ENCODE data around the gene TUBA3C.
"Not testable (repeated sequence)": the region's sequence is repeated elsewhere in the genome, so short reads cannot be mapped to it uniquely, and the experiment has no call there.

TUBA3C gene

DNA sequence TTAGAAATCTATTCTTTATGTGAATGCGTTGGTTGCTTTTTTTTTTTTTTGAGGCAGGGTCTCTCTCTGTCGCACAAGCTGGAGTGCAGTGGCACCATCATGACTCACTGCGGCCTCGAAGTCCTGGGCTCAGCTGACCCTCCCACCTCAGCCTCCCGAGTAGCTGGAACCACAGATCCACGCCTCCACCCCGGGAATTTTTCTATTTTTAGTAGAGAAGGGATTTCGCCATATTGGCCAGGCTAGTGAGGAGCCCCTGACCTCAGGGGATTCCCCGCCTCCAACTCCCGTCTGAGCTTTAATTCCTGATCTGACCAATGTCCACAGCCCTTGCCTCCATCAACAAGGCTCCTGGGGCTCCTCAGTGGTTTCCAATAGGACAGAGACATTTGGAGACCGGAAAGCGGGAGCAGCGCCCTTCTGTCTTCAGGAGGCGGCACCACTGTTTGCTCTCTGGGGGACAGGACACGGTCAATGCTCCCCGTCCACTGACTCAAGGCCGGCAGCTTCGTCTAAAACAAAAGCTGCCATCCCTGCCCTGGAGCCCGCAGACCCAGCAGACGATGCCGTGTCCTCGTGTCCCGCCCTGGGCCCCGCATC is 503 bp downstream of the TUBA3C start:
- WGBS, 2 experiments, result 87% methylated on average over 24 of the region's 24 CpGs
- no peaks in the 10 kb centered on the region for H3K4me1 ChIP-seq (ENCODE audit: control insufficient read depth, insufficient read depth, low read length)

DNA sequence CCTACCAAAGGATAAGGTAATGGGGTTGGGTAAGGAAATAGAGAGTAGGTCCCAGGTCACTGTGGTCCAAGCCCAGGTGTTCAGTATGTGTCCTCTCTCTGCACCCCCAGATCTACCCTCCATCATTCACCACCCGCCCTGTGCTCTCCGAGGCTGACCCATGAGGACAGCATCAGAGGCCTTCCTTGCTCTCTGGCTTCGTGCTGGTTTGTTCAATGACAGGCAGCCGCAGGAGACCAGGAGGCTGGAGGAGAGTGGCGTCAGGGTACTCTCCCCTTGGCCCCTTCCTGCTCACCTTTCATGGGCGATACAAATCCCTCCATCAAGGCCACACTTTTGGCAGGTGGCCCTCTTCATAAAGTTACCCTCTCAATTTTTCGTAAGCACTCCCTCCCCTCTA is 1.7 kb downstream of the TUBA3C start:
- Histone ChIP-seq H3K36me3 (ENCODE audit: control insufficient read depth, insufficient read depth, low read length) (no peaks in the 10 kb centered on the region), H3K27ac (ENCODE audit: insufficient read depth, low read depth, low read length, poor library complexity, severe bottlenecking) (no peak overlapping the region), H3K27me3 (ENCODE audit: control insufficient read depth, insufficient read depth, low read length, poor library complexity, severe bottlenecking) (no peaks in the 10 kb centered on the region), H3K4me1 (ENCODE audit: control insufficient read depth, insufficient read depth, low read length) (no peaks in the 10 kb centered on the region), H3K9me3 (ENCODE audit: control insufficient read depth, low read length) (peaks cover 21% of the 10 kb centered on the region), H3K4me3 (ENCODE audit: insufficient read depth, low read depth, low read length) (no peak overlapping the region)
- WGBS, 2 experiments, result 78% methylated on average over 7 of the region's 7 CpGs

More for the DNA sequence above, 503 bp downstream of the TUBA3C start:
- no peaks in the 10 kb centered on the region for H3K36me3 ChIP-seq (ENCODE audit: control insufficient read depth, insufficient read depth, low read length)
- peaks cover 30% of the 10 kb centered on the region for H3K9me3 ChIP-seq (ENCODE audit: control insufficient read depth, low read length)
- no peak overlapping the region for H3K4me3 ChIP-seq (ENCODE audit: insufficient read depth, low read depth, low read length)
- no peaks in the 10 kb centered on the region for H3K27me3 ChIP-seq (ENCODE audit: control insufficient read depth, insufficient read depth, low read length, poor library complexity, severe bottlenecking)
- no peak overlapping the region for H3K27ac ChIP-seq (ENCODE audit: insufficient read depth, low read depth, low read length, poor library complexity, severe bottlenecking)

DNA sequence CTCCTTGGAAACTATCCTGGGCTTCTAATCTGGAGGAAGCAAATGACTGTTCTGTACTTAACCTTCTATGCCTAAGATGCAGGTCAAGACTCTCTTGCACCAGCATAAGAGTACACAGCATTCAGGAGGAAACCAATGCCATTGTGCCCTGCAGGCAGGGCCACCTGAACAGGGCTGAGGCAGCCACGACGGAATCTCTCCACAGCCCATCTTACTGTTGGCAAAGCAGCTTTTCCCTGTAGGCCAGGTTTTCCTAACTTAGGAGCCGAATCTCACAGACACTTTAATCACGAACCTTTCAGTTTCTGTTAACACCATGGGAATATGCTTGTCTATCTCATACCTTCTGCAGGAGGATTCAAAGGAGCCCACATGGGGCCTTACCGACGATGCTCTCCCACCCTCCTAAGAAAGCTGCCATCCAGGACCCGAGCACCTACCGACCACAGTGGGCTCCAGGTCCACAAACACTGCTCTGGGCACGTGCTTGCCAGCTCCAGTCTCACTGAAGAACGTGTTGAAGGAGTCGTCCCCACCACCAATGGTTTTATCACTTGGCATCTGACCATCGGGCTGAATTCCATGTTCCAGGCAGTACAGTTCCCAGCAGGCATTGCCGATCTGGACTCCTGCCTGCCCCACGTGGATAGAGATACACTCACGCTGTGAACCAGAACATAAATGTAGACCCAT is 2.6 kb downstream of the TUBA3C start:
- H3K4me1 ChIP-seq (ENCODE audit: control insufficient read depth, insufficient read depth, low read length), result no peaks in the 10 kb centered on the region
- no peak overlapping the region for H3K4me3 ChIP-seq (ENCODE audit: insufficient read depth, low read depth, low read length)
- H3K9me3 ChIP-seq (ENCODE audit: control insufficient read depth, low read length), result peaks cover 20% of the 10 kb centered on the region
- WGBS, 2 experiments, result 71 to 73% methylated on average over 15 of the region's 15 CpGs
- H3K36me3 ChIP-seq (ENCODE audit: control insufficient read depth, insufficient read depth, low read length), result no peaks in the 10 kb centered on the region
- no peak overlapping the region for H3K27ac ChIP-seq (ENCODE audit: insufficient read depth, low read depth, low read length, poor library complexity, severe bottlenecking)
- H3K27me3 ChIP-seq (ENCODE audit: control insufficient read depth, insufficient read depth, low read length, poor library complexity, severe bottlenecking), result no peaks in the 10 kb centered on the region

DNA sequence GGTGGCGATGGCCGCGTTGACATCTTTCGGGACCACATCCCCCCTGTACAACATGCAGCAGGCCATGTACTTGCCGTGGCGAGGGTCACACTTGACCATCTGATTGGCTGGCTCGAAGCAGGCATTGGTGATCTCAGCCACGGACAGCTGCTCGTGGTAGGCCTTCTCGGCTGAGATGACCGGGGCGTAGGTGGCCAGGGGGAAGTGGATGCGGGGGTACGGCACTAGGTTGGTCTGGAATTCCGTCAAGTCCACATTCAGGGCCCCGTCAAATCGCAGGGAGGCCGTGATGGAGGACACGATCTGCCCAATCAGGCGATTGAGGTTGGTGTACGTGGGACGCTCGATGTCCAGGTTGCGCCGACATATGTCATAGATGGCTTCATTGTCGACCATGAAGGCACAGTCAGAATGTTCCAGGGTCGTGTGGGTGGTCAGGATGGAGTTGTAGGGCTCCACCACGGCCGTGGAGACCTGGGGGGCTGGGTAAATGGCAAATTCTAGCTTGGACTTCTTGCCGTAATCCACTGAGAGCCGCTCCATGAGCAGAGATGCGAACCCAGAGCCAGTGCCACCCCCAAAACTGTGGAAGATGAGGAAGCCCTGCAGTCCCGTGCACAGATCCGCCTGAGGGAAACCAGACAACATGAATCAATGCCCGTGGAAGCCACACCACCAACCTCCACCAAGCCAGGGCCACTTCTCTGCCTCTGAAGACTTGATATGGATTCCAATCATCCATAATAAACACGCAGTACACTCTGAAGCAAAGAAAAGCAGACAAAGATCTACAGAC is 4.4 kb downstream of the TUBA3C start:
- not testable (repeated sequence) for H3K4me3 ChIP-seq (ENCODE audit: insufficient read depth, low read depth, low read length); H3K27me3 ChIP-seq (ENCODE audit: control insufficient read depth, insufficient read depth, low read length, poor library complexity, severe bottlenecking); H3K4me1 ChIP-seq (ENCODE audit: control insufficient read depth, insufficient read depth, low read length); H3K27ac ChIP-seq (ENCODE audit: insufficient read depth, low read depth, low read length, poor library complexity, severe bottlenecking); H3K36me3 ChIP-seq (ENCODE audit: control insufficient read depth, insufficient read depth, low read length)
- peaks cover 19% of the 10 kb centered on the region for H3K9me3 ChIP-seq (ENCODE audit: control insufficient read depth, low read length)
- WGBS, 2 experiments, result 81 to 86% methylated on average over 32 to 36 of the region's 36 CpGs

DNA sequence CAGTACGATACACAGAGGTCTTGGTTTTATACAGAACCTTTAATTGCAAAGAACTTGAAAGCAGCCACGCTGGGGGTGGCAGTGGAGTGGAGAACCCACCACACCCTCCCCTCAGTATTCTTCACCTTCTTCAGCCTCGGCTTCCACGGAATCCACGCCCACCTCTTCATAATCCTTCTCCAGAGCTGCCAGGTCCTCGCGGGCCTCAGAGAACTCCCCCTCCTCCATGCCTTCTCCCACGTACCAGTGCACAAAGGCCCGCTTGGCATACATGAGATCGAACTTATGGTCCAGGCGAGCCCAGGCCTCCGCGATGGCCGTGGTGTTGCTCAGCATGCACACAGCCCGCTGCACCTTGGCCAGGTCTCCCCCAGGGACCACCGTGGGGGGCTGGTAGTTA is 7.9 kb downstream of the TUBA3C start:
- H3K36me3 ChIP-seq (ENCODE audit: control insufficient read depth, insufficient read depth, low read length), result no peaks in the 10 kb centered on the region
- WGBS, 2 experiments, result 76 to 82% methylated on average over 16 of the region's 16 CpGs
- H3K27ac ChIP-seq (ENCODE audit: insufficient read depth, low read depth, low read length, poor library complexity, severe bottlenecking), result no peak overlapping the region
- no peaks in the 10 kb centered on the region for H3K27me3 ChIP-seq (ENCODE audit: control insufficient read depth, insufficient read depth, low read length, poor library complexity, severe bottlenecking)
- H3K9me3 ChIP-seq (ENCODE audit: control insufficient read depth, low read length), result peaks cover 9% of the 10 kb centered on the region
- H3K4me3 ChIP-seq (ENCODE audit: insufficient read depth, low read depth, low read length), result no peak overlapping the region
- no peaks in the 10 kb centered on the region for H3K4me1 ChIP-seq (ENCODE audit: control insufficient read depth, insufficient read depth, low read length)

DNA sequence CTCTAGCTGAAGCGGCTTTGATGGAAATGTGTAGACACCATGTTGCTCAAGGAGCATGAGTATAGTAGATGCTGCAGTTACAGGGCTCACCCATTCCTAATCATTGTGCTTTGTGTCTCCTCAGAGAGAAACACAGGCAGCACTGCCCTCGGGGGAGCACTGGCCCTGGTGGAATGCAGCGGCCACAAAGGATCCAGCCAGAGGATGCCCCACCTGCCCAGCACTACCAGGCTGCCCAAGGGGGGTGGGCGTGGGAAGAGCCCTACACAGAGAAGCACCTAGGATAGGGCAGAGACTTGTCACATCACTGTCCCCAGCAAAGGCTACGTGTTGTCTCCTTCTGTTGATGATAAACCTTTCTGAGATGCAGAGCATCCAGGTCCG is 9.0 kb downstream of the TUBA3C start:
- Histone ChIP-seq H3K4me1 (ENCODE audit: control insufficient read depth, insufficient read depth, low read length) (no peaks in the 10 kb centered on the region), H3K36me3 (ENCODE audit: control insufficient read depth, insufficient read depth, low read length) (no peaks in the 10 kb centered on the region), H3K9me3 (ENCODE audit: control insufficient read depth, low read length) (peaks cover 9% of the 10 kb centered on the region), H3K27me3 (ENCODE audit: control insufficient read depth, insufficient read depth, low read length, poor library complexity, severe bottlenecking) (no peaks in the 10 kb centered on the region), H3K27ac (ENCODE audit: insufficient read depth, low read depth, low read length, poor library complexity, severe bottlenecking) (no peak overlapping the region), H3K4me3 (ENCODE audit: insufficient read depth, low read depth, low read length) (no peak overlapping the region)
- 63 to 70% methylated on average over 6 of the region's 6 CpGs for WGBS, 2 experiments

DNA sequence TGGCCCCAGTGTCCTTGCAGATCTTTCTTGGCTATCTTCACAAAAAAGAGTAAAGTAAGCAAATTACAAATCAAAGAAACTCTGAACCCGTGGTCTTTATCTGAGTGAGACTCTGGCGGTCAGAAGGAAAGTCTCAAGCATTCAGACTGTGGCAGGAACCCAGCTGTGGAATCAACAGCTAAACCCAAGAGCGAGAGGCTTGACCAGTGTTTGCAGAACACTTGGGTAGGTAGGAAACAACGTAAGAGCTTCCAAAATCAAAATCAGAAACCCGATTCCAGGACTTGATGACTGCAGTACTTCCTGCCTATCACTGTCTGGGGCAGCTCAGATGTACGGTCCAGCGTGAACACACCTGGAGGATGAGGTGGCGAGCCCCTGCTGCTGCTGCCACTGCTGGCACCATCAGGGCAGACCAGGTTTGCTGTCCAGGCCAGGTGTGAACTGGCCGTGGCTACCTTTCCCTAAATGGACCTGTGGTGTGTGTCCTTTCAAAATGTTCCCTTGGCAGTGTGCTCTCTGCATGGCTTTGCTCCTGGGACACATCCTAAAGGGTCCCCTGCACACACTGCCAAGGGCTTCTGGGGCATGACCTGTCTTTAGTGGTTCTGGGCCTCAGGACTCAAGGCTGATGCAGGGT is 9.5 kb downstream of the TUBA3C start:
- H3K36me3 ChIP-seq (ENCODE audit: control insufficient read depth, insufficient read depth, low read length), result no peaks in the 10 kb centered on the region
- no peak overlapping the region for H3K4me3 ChIP-seq (ENCODE audit: insufficient read depth, low read depth, low read length)
- no peaks in the 10 kb centered on the region for H3K4me1 ChIP-seq (ENCODE audit: control insufficient read depth, insufficient read depth, low read length)
- peaks cover 9% of the 10 kb centered on the region for H3K9me3 ChIP-seq (ENCODE audit: control insufficient read depth, low read length)
- WGBS, 2 experiments, result 61 to 63% methylated on average over 9 of the region's 9 CpGs
- no peak overlapping the region for H3K27ac ChIP-seq (ENCODE audit: insufficient read depth, low read depth, low read length, poor library complexity, severe bottlenecking)
- no peaks in the 10 kb centered on the region for H3K27me3 ChIP-seq (ENCODE audit: control insufficient read depth, insufficient read depth, low read length, poor library complexity, severe bottlenecking)

DNA sequence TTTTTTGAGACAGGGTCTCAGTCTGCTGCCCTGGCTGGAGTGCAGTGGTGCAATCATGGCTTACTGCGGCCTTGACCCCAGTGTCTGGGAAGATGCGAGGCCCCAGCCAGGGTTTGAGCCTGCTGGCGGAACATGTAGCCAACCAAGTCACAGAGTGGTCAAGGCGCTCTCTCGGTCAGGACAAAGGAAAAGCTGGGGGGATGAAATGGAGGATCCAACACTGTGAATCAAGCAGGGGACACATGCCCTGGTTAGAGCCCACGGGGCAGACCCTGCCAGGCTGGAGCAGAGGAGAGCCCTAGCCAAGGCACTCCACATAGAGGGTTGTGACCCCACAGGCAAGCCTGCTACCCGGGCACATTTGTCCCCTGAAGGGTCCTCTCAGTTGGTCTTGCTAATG is 10.1 kb downstream of the TUBA3C start:
- peaks cover 9% of the 10 kb centered on the region for H3K9me3 ChIP-seq (ENCODE audit: control insufficient read depth, low read length)
- whole genome bisulfite sequencing, 2 experiments, result 81 to 84% methylated on average over 7 of the region's 7 CpGs
- no peaks in the 10 kb centered on the region for H3K4me1 ChIP-seq (ENCODE audit: control insufficient read depth, insufficient read depth, low read length)
- H3K27me3 ChIP-seq (ENCODE audit: control insufficient read depth, insufficient read depth, low read length, poor library complexity, severe bottlenecking), result no peaks in the 10 kb centered on the region
- no peak overlapping the region for H3K27ac ChIP-seq (ENCODE audit: insufficient read depth, low read depth, low read length, poor library complexity, severe bottlenecking)
- H3K4me3 ChIP-seq (ENCODE audit: insufficient read depth, low read depth, low read length), result no peak overlapping the region
- no peaks in the 10 kb centered on the region for H3K36me3 ChIP-seq (ENCODE audit: control insufficient read depth, insufficient read depth, low read length)

DNA sequence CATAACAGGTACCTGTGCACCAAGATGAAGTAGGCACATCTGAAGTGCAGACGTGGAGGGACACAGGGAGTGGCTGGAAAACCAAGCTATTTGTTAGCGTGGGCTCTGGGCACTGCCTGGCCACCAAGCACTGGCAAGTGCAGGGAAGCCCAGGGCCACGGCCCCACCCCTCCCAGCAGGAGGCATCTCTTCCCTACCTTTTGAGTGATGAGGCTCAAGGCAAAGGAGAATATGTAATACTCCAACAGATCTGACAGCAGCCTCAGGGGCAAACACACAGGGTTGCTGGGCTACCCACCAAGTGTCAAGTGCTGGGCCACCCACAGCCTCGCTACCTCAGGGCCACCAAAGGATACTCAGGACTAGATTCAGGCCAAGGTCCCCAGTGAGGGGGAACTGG is 11.6 kb downstream of the TUBA3C start:
- Histone ChIP-seq H3K27ac (ENCODE audit: insufficient read depth, low read depth, low read length, poor library complexity, severe bottlenecking) (no peak overlapping the region), H3K9me3 (ENCODE audit: control insufficient read depth, low read length) (peaks cover 16% of the 10 kb centered on the region), H3K36me3 (ENCODE audit: control insufficient read depth, insufficient read depth, low read length) (no peaks in the 10 kb centered on the region), H3K27me3 (ENCODE audit: control insufficient read depth, insufficient read depth, low read length, poor library complexity, severe bottlenecking) (no peaks in the 10 kb centered on the region), H3K4me3 (ENCODE audit: insufficient read depth, low read depth, low read length) (no peak overlapping the region), H3K4me1 (ENCODE audit: control insufficient read depth, insufficient read depth, low read length) (no peaks in the 10 kb centered on the region)
- WGBS, 2 experiments, result 57 to 60% methylated on average over 4 of the region's 4 CpGs

DNA sequence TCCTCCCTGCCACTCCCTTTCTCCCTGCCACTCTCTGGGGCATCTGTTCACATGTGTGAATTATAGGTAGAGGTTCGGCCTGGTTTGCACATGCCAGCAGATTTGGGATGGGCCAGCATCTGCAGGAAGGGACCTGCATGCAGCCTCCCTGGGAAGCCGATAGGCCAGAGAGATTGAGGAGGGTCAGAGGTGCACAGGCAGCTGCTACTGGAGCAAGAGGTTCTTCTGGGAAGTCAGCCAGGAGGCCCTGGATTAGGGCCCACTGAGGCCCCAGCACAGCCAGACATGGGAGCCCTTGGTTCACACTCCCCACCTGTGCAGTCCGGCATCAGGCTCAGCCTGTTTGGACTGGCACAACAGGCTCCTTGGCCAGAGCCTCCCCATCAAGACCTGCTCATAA is 12.1 kb downstream of the TUBA3C start:
- H3K27me3 ChIP-seq (ENCODE audit: control insufficient read depth, insufficient read depth, low read length, poor library complexity, severe bottlenecking), result no peaks in the 10 kb centered on the region
- H3K9me3 ChIP-seq (ENCODE audit: control insufficient read depth, low read length), result peaks cover 14% of the 10 kb centered on the region
- no peaks in the 10 kb centered on the region for H3K36me3 ChIP-seq (ENCODE audit: control insufficient read depth, insufficient read depth, low read length)
- no peak overlapping the region for H3K27ac ChIP-seq (ENCODE audit: insufficient read depth, low read depth, low read length, poor library complexity, severe bottlenecking)
- H3K4me1 ChIP-seq (ENCODE audit: control insufficient read depth, insufficient read depth, low read length), result no peaks in the 10 kb centered on the region
- H3K4me3 ChIP-seq (ENCODE audit: insufficient read depth, low read depth, low read length), result no peak overlapping the region
- WGBS, 2 experiments, result 88% methylated on average over 3 of the region's 3 CpGs
